ENCODE measurements around the gene BMP6. TPM values are rescaled to one million over a fixed set of nuclear protein-coding genes. Genes with fewer than 3 reads are reported as not detected.
"Not testable (repeated sequence)": the region's sequence is repeated elsewhere in the genome, so short reads cannot be mapped to it uniquely, and the experiment has no call there.

BMP6 gene
- total and polyA plus RNA-seq, 2 donors: 0.19 to 0.82 TPM

DNA sequence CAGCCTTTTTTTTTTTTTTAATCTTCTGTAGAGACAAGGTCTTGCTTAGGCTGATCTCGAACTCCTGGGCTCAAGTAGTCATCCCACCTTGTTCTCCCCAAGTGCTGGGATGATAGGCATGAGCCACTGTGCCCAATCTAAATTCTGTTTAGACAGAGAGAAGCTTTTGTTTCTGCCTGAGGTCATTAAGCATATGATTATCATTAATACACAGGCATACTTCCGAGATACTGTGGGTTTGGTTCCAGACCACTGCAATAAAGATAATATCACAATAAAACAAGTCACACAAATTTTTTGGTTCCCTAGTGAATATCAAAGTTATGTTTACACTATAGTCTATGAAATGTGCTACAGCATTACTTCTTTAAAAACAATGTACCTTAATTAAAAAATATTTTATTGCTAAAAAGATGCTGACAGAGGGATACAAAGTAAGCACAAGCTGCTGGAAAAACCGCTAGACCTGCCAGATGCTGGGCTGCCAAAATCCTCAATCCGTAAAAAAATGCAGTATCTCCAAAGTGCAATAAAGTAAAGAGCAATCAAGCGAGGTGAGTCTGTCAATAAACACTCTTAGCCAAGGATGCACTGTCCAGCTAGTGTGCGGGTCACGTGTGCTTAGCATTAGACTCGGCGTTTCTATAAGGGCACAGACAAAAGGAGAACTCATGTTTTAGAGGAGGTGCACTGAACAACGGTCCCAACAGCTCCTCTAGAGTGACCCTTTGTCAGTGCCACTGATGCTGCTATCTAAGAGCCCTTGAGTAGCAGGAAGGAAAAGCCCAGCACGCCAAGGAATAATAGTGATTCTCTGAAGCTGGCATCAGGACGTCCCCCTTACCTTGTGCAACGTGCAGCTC, 168.6 kb downstream of the BMP6 start:
- Histone ChIP-seq H3K27me3 (ENCODE audit: control insufficient read depth in 2 of 2, insufficient read depth in 1 of 2, low read length in 1 of 2) (no peaks in the 10 kb centered on the region), H3K4me3 (ENCODE audit: low read length in 2 of 2) (no peak overlapping the region), H3K36me3 (ENCODE audit: control insufficient read depth in 2 of 2, insufficient read depth in 2 of 2, low read length in 1 of 2) (peaks cover 19 to 52% of the 10 kb centered on the region in 2 donors), H3K4me1 (ENCODE audit: control insufficient read depth in 2 of 2, insufficient read depth in 2 of 2, low read length in 2 of 2) (no peaks in the 10 kb centered on the region), H3K9me3 (ENCODE audit: control insufficient read depth in 2 of 2, insufficient read depth in 1 of 2, low read length in 1 of 2) (no peaks in the 10 kb centered on the region), H3K27ac (ENCODE audit: low read depth in 1 of 2, low read length in 1 of 2) (no peak overlapping the region)
- WGBS: 95% methylated on average over 13 of the region's 13 CpGs
- DNase-seq (ENCODE audit: low read depth in 6 of 9, low spot score in 9 of 9): no peak

DNA sequence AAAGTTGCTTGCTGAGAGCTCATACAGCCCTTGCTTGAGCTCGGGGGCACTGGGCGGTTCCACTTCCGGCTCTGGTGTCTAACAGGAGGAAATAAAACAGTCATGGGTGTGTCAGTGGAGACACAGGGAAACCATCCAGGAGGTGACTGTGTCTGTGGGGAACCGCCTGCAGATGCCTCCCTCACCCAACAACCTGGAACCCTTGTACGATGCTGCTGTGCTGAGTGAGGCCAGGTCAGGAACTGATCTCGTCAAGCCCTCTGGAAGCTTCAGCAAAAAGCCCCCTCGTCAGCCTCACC, 169.2 kb downstream of the BMP6 start:
- H3K27ac ChIP-seq (ENCODE audit: low read depth in 1 of 2, low read length in 1 of 2): no peak overlapping the region
- 98% methylated on average over 7 of the region's 7 CpGs for WGBS
- DNase-seq (ENCODE audit: low read depth in 6 of 9, low spot score in 9 of 9): no peak
- H3K4me1 ChIP-seq (ENCODE audit: control insufficient read depth in 2 of 2, insufficient read depth in 2 of 2, low read length in 2 of 2): no peaks in the 10 kb centered on the region
- H3K27me3 ChIP-seq (ENCODE audit: control insufficient read depth in 2 of 2, insufficient read depth in 1 of 2, low read length in 1 of 2): no peaks in the 10 kb centered on the region
- no peak overlapping the region for H3K4me3 ChIP-seq (ENCODE audit: low read length in 2 of 2)
- no peaks in the 10 kb centered on the region for H3K9me3 ChIP-seq (ENCODE audit: control insufficient read depth in 2 of 2, insufficient read depth in 1 of 2, low read length in 1 of 2)
- peaks cover 18 to 54% of the 10 kb centered on the region in 2 donors for H3K36me3 ChIP-seq (ENCODE audit: control insufficient read depth in 2 of 2, insufficient read depth in 2 of 2, low read length in 1 of 2)

DNA sequence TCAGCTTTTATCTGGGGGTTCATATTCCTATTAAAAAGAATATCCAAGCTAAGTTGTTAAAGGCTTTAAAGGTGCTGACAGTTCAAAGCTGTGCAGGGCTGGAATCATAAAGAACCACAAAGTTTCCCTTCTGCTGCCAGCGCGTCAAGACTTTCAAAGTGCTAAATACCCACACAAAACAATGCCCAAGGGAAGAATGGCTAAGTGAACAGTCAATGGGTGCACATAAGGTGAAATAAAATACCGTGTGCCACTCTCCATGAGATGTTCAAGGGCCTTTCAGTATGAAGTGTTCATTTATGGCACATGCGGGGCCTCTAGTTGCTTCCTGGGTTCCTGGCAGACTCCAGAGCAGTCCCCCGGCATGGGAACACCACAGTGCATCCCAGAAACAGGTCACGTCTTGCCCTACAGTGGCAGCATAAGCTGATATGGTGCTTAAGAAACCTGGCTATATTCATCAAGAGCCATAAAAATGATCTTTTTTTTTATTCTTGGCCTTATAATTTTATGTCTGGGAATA, 170.6 kb downstream of the BMP6 start:
- Histone ChIP-seq H3K27me3 (ENCODE audit: control insufficient read depth in 2 of 2, insufficient read depth in 1 of 2, low read length in 1 of 2) (no peaks in the 10 kb centered on the region), H3K9me3 (ENCODE audit: control insufficient read depth in 2 of 2, insufficient read depth in 1 of 2, low read length in 1 of 2) (no peaks in the 10 kb centered on the region), H3K27ac (ENCODE audit: low read depth in 1 of 2, low read length in 1 of 2) (no peak overlapping the region), H3K4me3 (ENCODE audit: low read length in 2 of 2) (no peak overlapping the region), H3K4me1 (ENCODE audit: control insufficient read depth in 2 of 2, insufficient read depth in 2 of 2, low read length in 2 of 2) (no peaks in the 10 kb centered on the region), H3K36me3 (ENCODE audit: control insufficient read depth in 2 of 2, insufficient read depth in 2 of 2, low read length in 1 of 2) (peaks cover 18 to 53% of the 10 kb centered on the region in 2 donors)
- 97% methylated on average over 6 of the region's 6 CpGs for WGBS
- DNase-seq (ENCODE audit: low read depth in 6 of 9, low spot score in 9 of 9): no peak

DNA sequence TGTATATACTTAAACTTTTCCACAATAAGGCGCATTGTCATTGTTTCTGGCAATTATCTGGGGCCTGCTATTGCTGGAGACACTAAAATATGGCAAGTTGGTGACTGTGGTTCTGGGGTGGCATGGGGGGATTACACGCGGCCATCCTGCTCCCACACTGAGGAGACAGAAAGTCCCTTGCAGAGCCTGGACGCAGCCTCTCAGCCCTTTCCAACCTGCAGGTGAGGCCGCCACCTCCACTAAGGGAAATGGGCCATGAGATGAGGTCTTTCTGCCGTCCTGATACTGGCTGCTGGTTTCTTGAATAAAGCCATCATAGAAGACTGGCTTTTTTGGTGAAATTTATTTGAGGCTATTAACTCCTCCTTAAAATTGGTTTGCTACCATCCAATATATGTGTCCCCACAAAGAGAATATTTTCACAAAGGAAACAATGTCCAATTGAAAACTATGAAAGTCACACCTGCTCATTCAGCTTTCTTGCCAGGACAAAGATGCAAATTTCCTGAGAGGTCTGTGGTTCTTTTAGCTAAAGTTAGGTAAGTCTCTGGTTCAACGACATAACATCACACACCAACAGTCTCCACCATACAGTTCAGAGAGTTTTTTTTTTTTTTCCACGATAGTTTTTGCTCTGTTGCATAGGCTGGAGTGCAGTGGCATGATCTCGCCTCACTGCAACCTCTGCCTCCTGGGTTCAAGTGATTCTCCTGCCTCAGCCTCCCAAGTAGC, 171.7 kb downstream of the BMP6 start:
- H3K27me3 ChIP-seq (ENCODE audit: control insufficient read depth in 2 of 2, insufficient read depth in 1 of 2, low read length in 1 of 2): no peaks in the 10 kb centered on the region
- 96% methylated on average over 9 of the region's 9 CpGs for whole genome bisulfite sequencing
- H3K27ac ChIP-seq (ENCODE audit: low read depth in 1 of 2, low read length in 1 of 2): no peak overlapping the region
- H3K4me1 ChIP-seq (ENCODE audit: control insufficient read depth in 2 of 2, insufficient read depth in 2 of 2, low read length in 2 of 2): no peaks in the 10 kb centered on the region
- H3K9me3 ChIP-seq (ENCODE audit: control insufficient read depth in 2 of 2, insufficient read depth in 1 of 2, low read length in 1 of 2): no peaks in the 10 kb centered on the region
- H3K36me3 ChIP-seq (ENCODE audit: control insufficient read depth in 2 of 2, insufficient read depth in 2 of 2, low read length in 1 of 2): peaks cover 20 to 45% of the 10 kb centered on the region in 2 donors
- no peak for DNase-seq (ENCODE audit: low read depth in 6 of 9, low spot score in 9 of 9)
- H3K4me3 ChIP-seq (ENCODE audit: low read length in 2 of 2): no peak overlapping the region

DNA sequence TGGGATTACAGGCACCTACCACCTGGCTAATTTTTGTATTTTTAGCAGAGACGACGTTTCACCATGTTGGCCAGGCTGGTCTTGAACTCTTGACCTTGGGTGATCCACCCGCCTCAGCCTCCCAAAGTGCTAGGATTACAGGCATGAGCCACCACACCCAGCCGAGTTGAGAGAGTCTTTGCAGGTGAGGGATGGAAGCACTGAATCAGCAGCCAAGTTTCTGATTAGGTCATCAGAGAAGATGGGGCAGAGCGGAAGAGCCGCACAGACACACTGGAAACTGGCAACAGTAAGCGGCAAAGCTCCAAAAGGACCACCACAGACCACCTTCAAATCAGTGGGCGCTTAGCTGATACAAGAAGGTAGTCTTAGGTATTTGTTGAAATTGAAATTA, 172.3 kb downstream of the BMP6 start:
- DNase-seq (ENCODE audit: low read depth in 6 of 9, low spot score in 9 of 9); H3K9me3 ChIP-seq (ENCODE audit: control insufficient read depth in 2 of 2, insufficient read depth in 1 of 2, low read length in 1 of 2); H3K27me3 ChIP-seq (ENCODE audit: control insufficient read depth in 2 of 2, insufficient read depth in 1 of 2, low read length in 1 of 2); H3K4me1 ChIP-seq (ENCODE audit: control insufficient read depth in 2 of 2, insufficient read depth in 2 of 2, low read length in 2 of 2); H3K4me3 ChIP-seq (ENCODE audit: low read length in 2 of 2); H3K27ac ChIP-seq (ENCODE audit: low read depth in 1 of 2, low read length in 1 of 2): not testable (repeated sequence)
- WGBS: 95% methylated on average over 8 of the region's 8 CpGs
- peaks cover 20 to 46% of the 10 kb centered on the region in 2 donors for H3K36me3 ChIP-seq (ENCODE audit: control insufficient read depth in 2 of 2, insufficient read depth in 2 of 2, low read length in 1 of 2)

DNA sequence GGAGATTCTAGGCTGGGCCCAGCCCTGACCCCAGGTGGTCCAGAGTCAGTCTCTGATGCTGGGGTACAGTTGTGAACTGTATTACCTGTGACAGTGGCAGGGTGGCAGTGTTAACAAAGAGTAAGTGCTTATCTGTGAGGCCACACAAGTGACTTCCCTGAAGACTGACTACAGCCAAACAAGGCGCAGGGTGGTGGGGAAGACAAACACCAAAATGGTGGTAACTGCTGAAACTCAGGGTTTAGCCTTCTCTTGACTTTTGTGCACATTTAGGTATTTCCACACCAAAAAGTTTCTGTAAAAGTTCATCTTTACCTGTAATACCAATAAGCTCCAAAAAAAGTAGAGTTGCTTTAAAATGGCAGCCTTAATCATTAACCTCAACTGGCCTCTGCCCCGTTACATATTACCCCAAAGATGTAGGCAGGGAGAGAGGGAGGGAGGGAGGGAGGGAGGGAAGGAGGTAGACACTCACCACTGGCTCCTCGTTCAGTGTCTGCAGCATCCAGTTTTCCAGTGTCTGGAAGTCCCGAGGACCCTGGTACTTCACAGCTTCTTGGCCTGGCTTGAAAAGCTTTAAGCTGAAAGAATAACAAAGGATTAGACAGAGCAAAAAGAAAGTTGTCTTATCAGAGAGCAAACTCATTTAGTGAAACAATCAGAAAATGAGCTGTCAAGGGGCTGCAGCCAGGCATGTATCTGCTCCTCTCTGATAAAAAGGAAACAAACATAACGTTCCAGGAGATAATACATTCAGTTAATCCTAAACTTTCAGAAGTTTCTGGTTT, 173.4 kb downstream of the BMP6 start:
- 95% methylated on average over 5 of the region's 5 CpGs for WGBS
- H3K27ac ChIP-seq (ENCODE audit: low read depth in 1 of 2, low read length in 1 of 2): no peak overlapping the region
- H3K9me3 ChIP-seq (ENCODE audit: control insufficient read depth in 2 of 2, insufficient read depth in 1 of 2, low read length in 1 of 2): no peaks in the 10 kb centered on the region
- no peaks in the 10 kb centered on the region for H3K4me1 ChIP-seq (ENCODE audit: control insufficient read depth in 2 of 2, insufficient read depth in 2 of 2, low read length in 2 of 2)
- no peak overlapping the region for H3K4me3 ChIP-seq (ENCODE audit: low read length in 2 of 2)
- peaks cover 19 to 42% of the 10 kb centered on the region in 2 donors for H3K36me3 ChIP-seq (ENCODE audit: control insufficient read depth in 2 of 2, insufficient read depth in 2 of 2, low read length in 1 of 2)
- DNase-seq (ENCODE audit: low read depth in 6 of 9, low spot score in 9 of 9): no peak
- no peaks in the 10 kb centered on the region for H3K27me3 ChIP-seq (ENCODE audit: control insufficient read depth in 2 of 2, insufficient read depth in 1 of 2, low read length in 1 of 2)

DNA sequence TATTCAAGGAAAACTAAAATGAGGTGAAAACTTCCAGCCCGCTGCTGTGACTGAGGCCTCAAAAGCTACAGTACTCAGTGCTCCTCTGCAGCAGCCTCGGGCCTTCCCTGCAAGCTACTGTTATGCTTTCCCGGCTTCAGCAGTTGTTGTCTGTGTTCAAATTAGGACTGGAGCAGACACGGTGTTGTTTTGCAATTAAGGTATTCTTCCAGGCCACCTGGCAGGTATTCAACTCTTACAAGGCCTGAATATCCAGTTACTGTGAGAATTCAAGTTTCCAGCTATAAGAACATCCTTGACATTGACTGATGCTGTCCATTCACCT, 174.0 kb downstream of the BMP6 start:
- no peaks in the 10 kb centered on the region for H3K4me1 ChIP-seq (ENCODE audit: control insufficient read depth in 2 of 2, insufficient read depth in 2 of 2, low read length in 2 of 2)
- H3K27me3 ChIP-seq (ENCODE audit: control insufficient read depth in 2 of 2, insufficient read depth in 1 of 2, low read length in 1 of 2): no peaks in the 10 kb centered on the region
- H3K9me3 ChIP-seq (ENCODE audit: control insufficient read depth in 2 of 2, insufficient read depth in 1 of 2, low read length in 1 of 2): no peaks in the 10 kb centered on the region
- H3K4me3 ChIP-seq (ENCODE audit: low read length in 2 of 2): no peak overlapping the region
- H3K27ac ChIP-seq (ENCODE audit: low read depth in 1 of 2, low read length in 1 of 2): no peak overlapping the region
- peaks cover 19 to 39% of the 10 kb centered on the region in 2 donors for H3K36me3 ChIP-seq (ENCODE audit: control insufficient read depth in 2 of 2, insufficient read depth in 2 of 2, low read length in 1 of 2)
- no peak for DNase-seq (ENCODE audit: low read depth in 6 of 9, low spot score in 9 of 9)
- 96% methylated on average over 4 of the region's 4 CpGs for WGBS

DNA sequence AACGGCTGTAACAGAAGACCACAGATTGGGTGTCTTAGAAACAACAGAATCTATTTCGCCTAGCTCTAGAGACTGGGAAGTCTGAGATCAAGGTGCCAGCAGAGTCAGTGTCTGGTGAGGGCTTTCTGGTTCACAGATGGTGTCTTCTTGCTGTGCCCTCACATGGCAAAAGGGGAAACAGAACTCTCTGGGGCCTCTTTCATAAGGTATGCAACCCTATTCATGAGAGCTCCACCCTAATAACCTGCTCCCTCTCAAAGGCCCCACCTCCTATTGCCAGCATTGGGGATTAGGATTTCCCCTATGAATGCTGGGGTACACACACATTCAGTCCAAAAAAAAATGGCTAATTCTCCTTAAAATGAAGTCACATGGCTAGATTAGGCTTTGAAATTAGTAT, 174.7 kb downstream of the BMP6 start:
- Histone ChIP-seq H3K36me3 (ENCODE audit: control insufficient read depth in 2 of 2, insufficient read depth in 2 of 2, low read length in 1 of 2) (peaks cover 19 to 36% of the 10 kb centered on the region in 2 donors), H3K27me3 (ENCODE audit: control insufficient read depth in 2 of 2, insufficient read depth in 1 of 2, low read length in 1 of 2) (no peaks in the 10 kb centered on the region), H3K4me1 (ENCODE audit: control insufficient read depth in 2 of 2, insufficient read depth in 2 of 2, low read length in 2 of 2) (no peaks in the 10 kb centered on the region), H3K9me3 (ENCODE audit: control insufficient read depth in 2 of 2, insufficient read depth in 1 of 2, low read length in 1 of 2) (no peaks in the 10 kb centered on the region), H3K4me3 (ENCODE audit: low read length in 2 of 2) (no peak overlapping the region), H3K27ac (ENCODE audit: low read depth in 1 of 2, low read length in 1 of 2) (no peak overlapping the region)
- DNase-seq (ENCODE audit: low read depth in 6 of 9, low spot score in 9 of 9): no peak
- WGBS: 95% methylated on average over 2 of the region's 2 CpGs

DNA sequence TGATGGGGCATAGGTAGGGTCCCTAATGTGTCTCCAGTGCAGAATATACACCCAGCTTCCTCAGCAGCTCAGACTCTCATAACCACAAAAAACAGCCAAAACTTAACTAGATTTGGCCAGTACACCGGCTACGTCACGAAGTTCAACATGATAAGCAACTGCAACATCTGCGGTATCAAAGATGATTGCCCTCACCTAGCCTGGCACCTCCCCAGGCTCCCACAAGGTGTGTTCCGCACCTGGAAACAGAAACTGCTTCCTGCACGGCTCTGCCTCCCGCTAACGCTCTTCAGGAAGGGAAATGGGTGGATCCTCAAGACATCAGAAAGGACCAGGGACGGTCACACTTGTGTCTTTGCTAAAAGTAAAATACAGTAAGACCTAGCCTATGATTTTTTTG, 175.2 kb downstream of the BMP6 start:
- Histone ChIP-seq H3K27me3 (ENCODE audit: control insufficient read depth in 2 of 2, insufficient read depth in 1 of 2, low read length in 1 of 2) (no peaks in the 10 kb centered on the region), H3K27ac (ENCODE audit: low read depth in 1 of 2, low read length in 1 of 2) (no peak overlapping the region), H3K9me3 (ENCODE audit: control insufficient read depth in 2 of 2, insufficient read depth in 1 of 2, low read length in 1 of 2) (no peaks in the 10 kb centered on the region), H3K36me3 (ENCODE audit: control insufficient read depth in 2 of 2, insufficient read depth in 2 of 2, low read length in 1 of 2) (peaks cover 19 to 36% of the 10 kb centered on the region in 2 donors), H3K4me3 (ENCODE audit: low read length in 2 of 2) (no peak overlapping the region), H3K4me1 (ENCODE audit: control insufficient read depth in 2 of 2, insufficient read depth in 2 of 2, low read length in 2 of 2) (no peaks in the 10 kb centered on the region)
- DNase-seq (ENCODE audit: low read depth in 6 of 9, low spot score in 9 of 9): no peak
- 97% methylated on average over 9 of the region's 9 CpGs for WGBS
